Spinal cord (tissue), 10 donors: ENCODE measurements around the gene MYPN. TPM values are rescaled to one million over a fixed set of nuclear protein-coding genes. Genes with fewer than 3 reads are reported as not detected.
"Not testable (repeated sequence)": the region's sequence is repeated elsewhere in the genome, so short reads cannot be mapped to it uniquely, and the experiment has no call there.

Experiments used
- DNase-seq, 6 donors: peaks; one replicate each; pipeline versions ENCODE4 v3.0.0 to v3.0.0-alpha.2; 2013 to 2015; ENCODE audit warnings: low spot score in 6 of 6, low read depth in 4 of 6
- H3K27ac ChIP-seq: one replicate; pipeline ENCODE4 v1.5.1; 2013; ENCODE audit warnings: low read depth, low read length, control low read depth
- H3K27me3 ChIP-seq: one replicate; pipeline ENCODE4 v1.6.1; 2013; ENCODE audit warnings: low read length; ENCODE audit not compliant: control insufficient read depth, insufficient read depth
- H3K36me3 ChIP-seq: one replicate; pipeline ENCODE4 v1.6.1; 2013; ENCODE audit warnings: low read length; ENCODE audit not compliant: control insufficient read depth, insufficient read depth
- H3K4me1 ChIP-seq: one replicate; pipeline ENCODE4 v1.6.1; 2013; ENCODE audit warnings: low read length; ENCODE audit not compliant: control insufficient read depth, insufficient read depth
- H3K4me3 ChIP-seq: one replicate; pipeline ENCODE4 v1.5.1; 2013; ENCODE audit warnings: low read depth, low read length, control low read depth
- H3K9me3 ChIP-seq: one replicate; pipeline ENCODE4 v1.6.1; 2013; ENCODE audit warnings: low read length; ENCODE audit not compliant: control insufficient read depth, insufficient read depth
- WGBS: methylation state at CpG from one replicate; pipeline ENCODE4 v1.1.5; 2013; ENCODE audit warnings: missing lambda C conversion rate; ENCODE audit not compliant: insufficient coverage; 5-methylcytosine and 5-hydroxymethylcytosine counted together
- polyA plus RNA-seq, 2 donors: library from polyadenylated mRNA; unstranded; fragments of 120-200 nt; gene quantifications; one replicate each; pipeline ENCODE4 v1.2.1, GENCODE V29; 2013; ENCODE audit not compliant: insufficient read length in 2 of 2
- total RNA-seq, 2 donors: library from RNA; depleted of rRNA in 1 of 2; stranded (reverse); fragments of 120-200 nt in 1 of 2; fragments of >200 nt in 1 of 2; gene quantifications; one replicate each; pipeline versions ENCODE4 v1.2.3 to v1.2.4, GENCODE V29; 2013 to 2014
- donor health status: healthy.

MYPN gene
- total and polyA plus RNA-seq, 4 donors = 0.06 to 0.23 (median 0.10) TPM; not detected in 1

- WGBS = 21% methylated on average over 5 of the region's 11 CpGs
- Histone ChIP-seq H3K4me3 (no peak overlapping the region), H3K27ac (no peak overlapping the region), H3K9me3 (no peaks in the 10 kb centered on the region), H3K4me1 (peaks cover 8% of the 10 kb centered on the region), H3K36me3 (no peaks in the 10 kb centered on the region), H3K27me3 (no peaks in the 10 kb centered on the region)
- peak in 5 of 6 donors; percentile 19 to 84 (median 51) for DNase-seq
Measured at GRCh38 chr10:68156373-68157185, 47.3 kb downstream of the MYPN start.

DNA sequence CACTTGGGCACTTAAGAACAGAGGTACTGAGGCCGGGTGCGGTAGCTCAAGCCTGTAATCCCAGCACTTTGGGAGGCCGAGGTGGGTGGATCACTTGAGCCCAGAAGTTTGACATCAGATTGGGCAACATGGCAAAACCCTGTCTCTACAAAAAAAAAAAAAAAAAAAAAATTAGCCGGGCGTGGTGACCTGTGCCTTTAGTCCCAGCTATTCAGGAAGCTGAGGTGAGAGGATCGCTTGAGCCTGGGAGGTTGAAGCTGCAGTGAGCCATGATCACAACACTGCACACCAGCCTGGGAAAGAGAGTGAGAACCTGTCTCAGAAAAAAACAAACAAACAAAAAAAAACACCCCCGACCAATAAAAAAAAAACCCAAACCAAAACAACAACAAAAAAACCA is 48.2 kb downstream of the MYPN start:
- not testable (repeated sequence) for H3K4me3 ChIP-seq, DNase-seq, H3K27ac ChIP-seq, H3K27me3 ChIP-seq, H3K36me3 ChIP-seq, H3K9me3 ChIP-seq, H3K4me1 ChIP-seq
- no CpG with 5 or more reads among the region's 7 CpGs for WGBS

DNA sequence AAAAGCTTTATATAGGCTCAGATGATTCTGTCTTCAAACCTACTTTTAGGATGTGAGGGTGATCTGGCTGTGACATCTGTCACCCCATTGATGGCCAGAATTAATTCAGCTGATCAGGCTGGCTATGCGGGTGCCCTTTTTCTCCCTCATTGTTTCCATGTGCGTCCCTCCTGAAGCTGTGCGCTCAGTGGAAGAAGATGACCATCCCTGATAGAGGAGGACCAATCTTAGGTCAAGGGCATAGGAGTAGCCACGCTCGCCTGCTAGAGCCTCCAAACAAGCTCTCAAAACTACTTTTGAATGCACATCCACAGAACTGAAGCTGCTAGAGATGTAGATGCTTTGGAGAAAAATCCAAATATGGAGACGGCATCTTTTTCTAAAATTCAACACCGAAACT is 48.7 kb downstream of the MYPN start:
- H3K27ac ChIP-seq = no peak overlapping the region
- peaks cover 8% of the 10 kb centered on the region for H3K4me1 ChIP-seq
- no peak overlapping the region for H3K4me3 ChIP-seq
- no peaks in the 10 kb centered on the region for H3K36me3 ChIP-seq
- DNase-seq = no peak
- no peaks in the 10 kb centered on the region for H3K27me3 ChIP-seq
- no peaks in the 10 kb centered on the region for H3K9me3 ChIP-seq
- WGBS = 100% methylated on average over 1 of the region's 7 CpGs

DNA sequence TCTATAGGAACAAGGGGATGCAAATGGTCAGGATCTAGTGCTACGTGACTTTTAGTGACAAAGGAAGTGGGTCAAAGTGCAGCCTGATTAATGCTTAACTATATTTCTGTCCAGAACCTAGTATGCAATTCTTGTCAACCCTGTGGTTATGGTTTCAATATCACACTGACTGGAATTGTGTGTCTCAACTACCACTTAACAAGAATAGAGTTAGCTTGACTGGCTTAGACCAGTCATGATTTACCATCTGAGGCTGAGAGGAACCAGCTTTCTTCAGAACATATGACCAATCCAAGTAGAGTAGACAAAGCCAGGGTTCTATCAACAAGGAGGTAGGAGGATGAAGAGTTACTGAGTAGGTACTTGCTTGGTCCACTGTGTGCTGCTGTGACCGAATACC is 54.4 kb downstream of the MYPN start:
- no peaks in the 10 kb centered on the region for H3K36me3 ChIP-seq
- no peaks in the 10 kb centered on the region for H3K4me1 ChIP-seq
- H3K4me3 ChIP-seq = no peak overlapping the region
- no peaks in the 10 kb centered on the region for H3K27me3 ChIP-seq
- no peak overlapping the region for H3K27ac ChIP-seq
- no peaks in the 10 kb centered on the region for H3K9me3 ChIP-seq
- DNase-seq = no peak
- WGBS = 100% methylated on average over 1 of the region's 2 CpGs

GRCh38 chr10:68165643-68166042 is 56.4 kb downstream of the MYPN start:
- Histone ChIP-seq H3K4me1 (no peaks in the 10 kb centered on the region), H3K27ac (no peak overlapping the region), H3K36me3 (no peaks in the 10 kb centered on the region), H3K4me3 (no peak overlapping the region), H3K27me3 (no peaks in the 10 kb centered on the region), H3K9me3 (no peaks in the 10 kb centered on the region)
- 67% methylated on average over 2 of the region's 3 CpGs for WGBS
- DNase-seq = no peak

GRCh38 chr10:68166871-68167585 is 57.7 kb downstream of the MYPN start:
- DNase-seq = no peak
- no peaks in the 10 kb centered on the region for H3K4me1 ChIP-seq
- no peaks in the 10 kb centered on the region for H3K27me3 ChIP-seq
- no peak overlapping the region for H3K27ac ChIP-seq
- no peak overlapping the region for H3K4me3 ChIP-seq
- H3K36me3 ChIP-seq = no peaks in the 10 kb centered on the region
- 100% methylated on average over 1 of the region's 3 CpGs for WGBS
- no peaks in the 10 kb centered on the region for H3K9me3 ChIP-seq

DNA sequence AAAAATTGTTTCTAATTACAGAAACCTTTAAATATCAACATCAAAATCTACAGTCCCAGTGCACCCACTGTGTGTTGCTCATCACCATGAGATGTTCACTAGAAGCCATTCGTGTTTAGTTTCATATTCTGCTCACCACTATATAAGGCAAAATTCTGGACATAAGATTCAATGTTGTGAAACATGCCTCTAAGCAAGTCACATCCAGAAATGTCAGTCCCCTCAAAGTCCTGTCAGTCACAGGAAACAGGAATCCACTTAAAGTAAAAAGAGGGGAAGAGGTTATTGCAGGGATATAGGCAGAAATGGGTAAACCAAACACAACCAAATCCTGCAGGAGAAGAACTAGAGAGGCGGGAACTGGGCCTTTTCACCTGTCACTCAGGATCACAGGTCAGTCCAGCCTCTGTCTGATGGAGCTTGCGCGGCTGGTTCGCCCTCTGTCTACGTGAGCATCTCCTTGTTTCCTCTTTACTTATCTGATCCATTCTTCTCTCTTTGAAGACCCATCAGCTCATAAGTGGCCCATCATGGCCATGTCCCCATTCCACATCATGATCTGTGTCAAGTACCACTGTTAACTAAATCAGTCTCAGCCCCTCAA is 58.4 kb downstream of the MYPN start:
- Histone ChIP-seq H3K27ac (no peak overlapping the region), H3K27me3 (no peaks in the 10 kb centered on the region), H3K36me3 (no peaks in the 10 kb centered on the region), H3K4me1 (no peaks in the 10 kb centered on the region), H3K4me3 (no peak overlapping the region), H3K9me3 (no peaks in the 10 kb centered on the region)
- WGBS = 88% methylated on average over 4 of the region's 6 CpGs
- DNase-seq = no peak

GRCh38 chr10:68171539-68172080 is 62.3 kb downstream of the MYPN start:
- DNase-seq = no peak
- Histone ChIP-seq H3K36me3 (no peaks in the 10 kb centered on the region), H3K27ac (no peak overlapping the region), H3K9me3 (no peaks in the 10 kb centered on the region), H3K4me3 (no peak overlapping the region), H3K4me1 (no peaks in the 10 kb centered on the region), H3K27me3 (no peaks in the 10 kb centered on the region)
- 100% methylated on average over 1 of the region's 1 CpG for WGBS

DNA sequence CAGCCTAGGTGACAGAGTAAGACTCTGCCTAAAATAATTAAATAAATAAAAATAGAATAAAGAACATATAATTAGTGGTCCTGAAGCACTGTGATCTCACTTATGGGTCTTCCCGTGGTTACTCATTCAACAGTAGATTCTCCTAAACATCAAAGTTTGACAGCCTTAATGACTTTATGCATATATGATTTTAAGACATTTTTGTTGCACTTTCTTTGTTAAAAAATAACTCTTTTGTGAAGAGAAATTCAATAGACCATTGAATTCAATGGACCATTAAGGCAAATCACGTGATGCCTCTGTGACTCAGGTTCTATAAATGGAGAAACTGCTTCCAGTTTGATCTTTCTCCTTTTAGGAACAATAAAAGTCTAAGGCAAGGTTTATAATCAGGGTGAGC is 63.0 kb downstream of the MYPN start:
- Histone ChIP-seq H3K36me3 (no peaks in the 10 kb centered on the region), H3K27ac (no peak overlapping the region), H3K27me3 (no peaks in the 10 kb centered on the region), H3K9me3 (no peaks in the 10 kb centered on the region), H3K4me1 (no peaks in the 10 kb centered on the region), H3K4me3 (no peak overlapping the region)
- no CpG with 5 or more reads among the region's 2 CpGs for WGBS
- DNase-seq = no peak
